ENCODE data around the gene GRK2.

DNA sequence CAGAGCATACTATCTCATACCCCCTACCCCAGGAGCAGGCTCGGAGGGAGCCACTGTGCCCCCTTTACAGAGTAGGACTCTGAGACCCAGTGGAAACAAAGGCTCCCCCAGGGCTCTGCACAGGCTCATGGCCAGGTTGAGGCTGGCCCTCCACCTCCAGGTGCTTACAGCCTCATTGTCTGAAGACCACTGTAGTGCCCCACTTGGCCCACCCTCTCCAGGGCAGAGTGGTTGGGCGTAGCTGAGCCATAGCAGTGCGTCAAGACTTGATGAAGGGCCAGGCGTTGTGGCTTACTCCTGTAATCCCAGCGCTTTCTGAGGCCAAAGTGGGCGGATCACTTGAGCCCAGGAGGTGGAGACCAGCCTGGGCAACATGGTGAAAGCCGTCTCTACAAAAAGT lies 24.5 kb downstream of the GRK2 start:
- TF ChIP-seq, protein P1, sequence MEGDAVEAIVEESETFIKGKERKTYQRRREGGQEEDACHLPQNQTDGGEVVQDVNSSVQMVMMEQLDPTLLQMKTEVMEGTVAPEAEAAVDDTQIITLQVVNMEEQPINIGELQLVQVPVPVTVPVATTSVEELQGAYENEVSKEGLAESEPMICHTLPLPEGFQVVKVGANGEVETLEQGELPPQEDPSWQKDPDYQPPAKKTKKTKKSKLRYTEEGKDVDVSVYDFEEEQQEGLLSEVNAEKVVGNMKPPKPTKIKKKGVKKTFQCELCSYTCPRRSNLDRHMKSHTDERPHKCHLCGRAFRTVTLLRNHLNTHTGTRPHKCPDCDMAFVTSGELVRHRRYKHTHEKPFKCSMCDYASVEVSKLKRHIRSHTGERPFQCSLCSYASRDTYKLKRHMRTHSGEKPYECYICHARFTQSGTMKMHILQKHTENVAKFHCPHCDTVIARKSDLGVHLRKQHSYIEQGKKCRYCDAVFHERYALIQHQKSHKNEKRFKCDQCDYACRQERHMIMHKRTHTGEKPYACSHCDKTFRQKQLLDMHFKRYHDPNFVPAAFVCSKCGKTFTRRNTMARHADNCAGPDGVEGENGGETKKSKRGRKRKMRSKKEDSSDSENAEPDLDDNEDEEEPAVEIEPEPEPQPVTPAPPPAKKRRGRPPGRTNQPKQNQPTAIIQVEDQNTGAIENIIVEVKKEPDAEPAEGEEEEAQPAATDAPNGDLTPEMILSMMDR (optimal IDR thresholded peaks at IDR 0.05 in 1 of 3, IDR thresholded peaks at IDR 0.05 in 1 of 3, conservative IDR thresholded peaks at IDR 0.05 in 1 of 3; ENCODE audit: extremely low read depth in 1 of 3, insufficient read depth in 2 of 3, low read length in 3 of 3) = no peak
- no peak for TF ChIP-seq EZH2 (IDR thresholded peaks at IDR 0.05; ENCODE audit: low read length)

Data from keratinocyte (primary cell).